Adrenal gland (tissue), 5 donors: Measurements from ENCODE around the gene RGS3.

Experiments used
- CTCF ChIP-seq, 6 experiments: fragments of 450-650 bp in 4 of 6; fragments of 200-600 bp in 2 of 6; sonication (generic) in 1 of 6; IDR thresholded peaks; 1 replicate in 5 of 6; 2 replicates in 1 of 6; pipeline versions ENCODE4 v1.5.1 to v1.8.0; 2016 to 2021; ENCODE audit warnings: antibody characterized with exemption in 6 of 6, mild to moderate bottlenecking in 2 of 6, moderate library complexity in 1 of 6
- POLR2A ChIP-seq, 2 donors: fragments of 450-650 bp; IDR thresholded peaks; one replicate each; pipeline ENCODE4 v1.6.1; 2017; ENCODE audit warnings: antibody characterized with exemption in 2 of 2, mild to moderate bottlenecking in 2 of 2, moderate library complexity in 1 of 2
- donor health status: DM: no; HTN: no; CAD: no.

GRCh38 chr9:113558632-113559502 lies 95.3 kb downstream of the RGS3 start:
- TF ChIP-seq CTCF (IDR thresholded peaks at IDR 0.05) = no peak
- peak in 1 of 2 donors; percentile 62 for TF ChIP-seq POLR2A (IDR thresholded peaks at IDR 0.05)
